Neural progenitor cell (in vitro differentiated cells): ENCODE measurements around the gene REG1A.

Experiments
- EZH2 ChIP-seq: fragments of 200-600 bp; sonication (generic); IDR thresholded peaks from 2 replicates; pipeline ENCODE4 v1.6.1; 2017; ENCODE audit warnings: antibody characterized with exemption, mild to moderate bottlenecking, moderate library complexity
- TF ChIP-seq, protein P1 (sequence below): fragments of 200-600 bp; sonication (generic); IDR thresholded peaks from 2 replicates; pipeline ENCODE4 v1.5.1; 2017; ENCODE audit warnings: antibody characterized with exemption, mild to moderate bottlenecking

- no peak for TF ChIP-seq EZH2
- TF ChIP-seq, protein P1, sequence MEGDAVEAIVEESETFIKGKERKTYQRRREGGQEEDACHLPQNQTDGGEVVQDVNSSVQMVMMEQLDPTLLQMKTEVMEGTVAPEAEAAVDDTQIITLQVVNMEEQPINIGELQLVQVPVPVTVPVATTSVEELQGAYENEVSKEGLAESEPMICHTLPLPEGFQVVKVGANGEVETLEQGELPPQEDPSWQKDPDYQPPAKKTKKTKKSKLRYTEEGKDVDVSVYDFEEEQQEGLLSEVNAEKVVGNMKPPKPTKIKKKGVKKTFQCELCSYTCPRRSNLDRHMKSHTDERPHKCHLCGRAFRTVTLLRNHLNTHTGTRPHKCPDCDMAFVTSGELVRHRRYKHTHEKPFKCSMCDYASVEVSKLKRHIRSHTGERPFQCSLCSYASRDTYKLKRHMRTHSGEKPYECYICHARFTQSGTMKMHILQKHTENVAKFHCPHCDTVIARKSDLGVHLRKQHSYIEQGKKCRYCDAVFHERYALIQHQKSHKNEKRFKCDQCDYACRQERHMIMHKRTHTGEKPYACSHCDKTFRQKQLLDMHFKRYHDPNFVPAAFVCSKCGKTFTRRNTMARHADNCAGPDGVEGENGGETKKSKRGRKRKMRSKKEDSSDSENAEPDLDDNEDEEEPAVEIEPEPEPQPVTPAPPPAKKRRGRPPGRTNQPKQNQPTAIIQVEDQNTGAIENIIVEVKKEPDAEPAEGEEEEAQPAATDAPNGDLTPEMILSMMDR, result no peak
Measured at GRCh38 chr2:79124907-79125720, 4.8 kb downstream of the REG1A start.
